GM04504 (cell line): Measurements from ENCODE around the gene PDK2.
"Not testable (repeated sequence)": the region's sequence is repeated elsewhere in the genome, so short reads cannot be mapped to it uniquely, and the experiment has no call there.

Source experiments
- DNase-seq: peaks from one replicate; pipeline ENCODE4 v3.0.0-alpha.2; 2012; ENCODE audit warnings: low read depth

Gene PDK2

GRCh38 chr17:50058296-50058953 is 36.7 kb upstream of the PDK2 start:
- no peak for DNase-seq

- no peak for DNase-seq
Observed at GRCh38 chr17:50059256-50059655, 35.9 kb upstream of the PDK2 start.

GRCh38 chr17:50059759-50060273 is 35.3 kb upstream of the PDK2 start:
- no peak for DNase-seq

GRCh38 chr17:50060951-50061712 is 34.0 kb upstream of the PDK2 start:
- DNase-seq = no peak

- DNase-seq = not testable (repeated sequence)
Observed at GRCh38 chr17:50061713-50062045, 33.5 kb upstream of the PDK2 start.

GRCh38 chr17:50062293-50063243 is 32.6 kb upstream of the PDK2 start:
- no peak for DNase-seq

GRCh38 chr17:50063561-50064252 is 31.4 kb upstream of the PDK2 start:
- no peak for DNase-seq

GRCh38 chr17:50064253-50065001 is 30.7 kb upstream of the PDK2 start:
- DNase-seq = peak; percentile 95

- no peak for DNase-seq
Observed at GRCh38 chr17:50065056-50065455, 30.1 kb upstream of the PDK2 start.

- DNase-seq = no peak
Observed at GRCh38 chr17:50066995-50067394, 28.2 kb upstream of the PDK2 start.

GRCh38 chr17:50067996-50068395 is 27.2 kb upstream of the PDK2 start:
- no peak for DNase-seq

GRCh38 chr17:50070908-50071680 is 24.1 kb upstream of the PDK2 start:
- no peak for DNase-seq

- DNase-seq = no peak
Observed at GRCh38 chr17:50071692-50072091, 23.5 kb upstream of the PDK2 start.

GRCh38 chr17:50072130-50072529 is 23.0 kb upstream of the PDK2 start:
- DNase-seq = no peak

GRCh38 chr17:50072925-50073324 is 22.2 kb upstream of the PDK2 start:
- no peak for DNase-seq

- DNase-seq = no peak
Observed at GRCh38 chr17:50074227-50074626, 20.9 kb upstream of the PDK2 start.

GRCh38 chr17:50075446-50076032 is 19.6 kb upstream of the PDK2 start:
- DNase-seq = no peak

- no peak for DNase-seq
Observed at GRCh38 chr17:50076221-50076590, 18.9 kb upstream of the PDK2 start.

GRCh38 chr17:50076591-50077235 is 18.4 kb upstream of the PDK2 start:
- no peak for DNase-seq

- DNase-seq = no peak
Observed at GRCh38 chr17:50078430-50078829, 16.7 kb upstream of the PDK2 start.
